ENCODE measurements around the gene TP53TG5. TPM values are rescaled to one million over a fixed set of nuclear protein-coding genes. Genes with fewer than 3 reads are reported as not detected.
A peak's percentile ranks its signal among the peaks of the same experiment; 100 is the strongest.

Gene TP53TG5
- 1 to 10 TPM in 6 of 8 experiments, under 1 TPM in 2; 0.81 to 1.8 (median 1.3) TPM for total RNA-seq

- no peaks in the 10 kb centered on the region for H3K4me1 ChIP-seq (replicated peaks in 1 of 2)
- WGBS, 10 experiments: 80 to 100% methylated on average over 1 of the region's 1 CpG; no CpG with 5 or more reads in 8 of the 10 experiments
- no peak within 1 kb of the TSS for H3K27ac ChIP-seq
- ATAC-seq (replicated peaks in 6 of 8): no peak
- in situ Hi-C loops (cut with MboI; ENCODE audit: low pct_unique_long_range_greater_than_20kb in 2 of 9, low sequenced_read_pairs in 9 of 9, unreplicated experiment in 9 of 9): loop anchor here in 1 of 9 experiments (10.0 kb wide), 1 partner anchor 57 kb away; no protein-coding TSS in a partner anchor
- no peak within 1 kb of the TSS for H3K4me3 ChIP-seq
Measured at GRCh38 chr20:45378191-45378590, at the start of gene TP53TG5. TP53TG5 (minus strand) TSS chr20:45378325; CDS start chr20:45378236, 89 bp downstream.

- Histone ChIP-seq H3K4me3 (no peak overlapping the region), H3K27ac (no peak overlapping the region), H3K4me1 (replicated peaks in 1 of 2) (no peaks in the 10 kb centered on the region)
- in situ Hi-C loops (cut with MboI; ENCODE audit: low pct_unique_long_range_greater_than_20kb in 2 of 9, low sequenced_read_pairs in 9 of 9, unreplicated experiment in 9 of 9): loop anchor here in 2 of 9 experiments (25.0 kb wide), 1 partner anchor 115 kb away; the partner anchor contains the start of genes MATN4 (in 2 of the 2) and RBPJL (in 2 of the 2)
- ATAC-seq (replicated peaks in 6 of 8): peak in 1 of 8 experiments; percentile 74
- 40 to 100% (median 90%) methylated on average over 1 to 5 of the region's 14 CpGs; no CpG with 5 or more reads in 3 of the 10 experiments for WGBS, 10 experiments
Measured at GRCh38 chr20:45427236-45428149, 49.4 kb upstream of the TP53TG5 start.

- peak in 3 of 8 experiments; percentile 43 to 83 (median 76) for ATAC-seq (replicated peaks in 6 of 8)
- H3K4me1 ChIP-seq (replicated peaks in 1 of 2): no peaks in the 10 kb centered on the region
- in situ Hi-C loops (cut with MboI; ENCODE audit: low pct_unique_long_range_greater_than_20kb in 2 of 9, low sequenced_read_pairs in 9 of 9, unreplicated experiment in 9 of 9): loop anchor here in 2 of 9 experiments (25.0 kb wide), 1 partner anchor 114 kb away; the partner anchor contains the start of genes MATN4 (in 2 of the 2) and RBPJL (in 2 of the 2)
- no peak overlapping the region for H3K4me3 ChIP-seq
- WGBS, 10 experiments: 67 to 92% (median 73%) methylated on average over 1 to 2 of the region's 5 CpGs; no CpG with 5 or more reads in 6 of the 10 experiments
- no peak overlapping the region for H3K27ac ChIP-seq
Measured at GRCh38 chr20:45426320-45427016, 48.3 kb upstream of the TP53TG5 start.

GRCh38 chr20:45425561-45425960 is 47.4 kb upstream of the TP53TG5 start:
- no peak for ATAC-seq (replicated peaks in 6 of 8)
- H3K4me1 ChIP-seq (replicated peaks in 1 of 2): no peaks in the 10 kb centered on the region
- in situ Hi-C loops (cut with MboI; ENCODE audit: low pct_unique_long_range_greater_than_20kb in 2 of 9, low sequenced_read_pairs in 9 of 9, unreplicated experiment in 9 of 9): loop anchor here in 2 of 9 experiments (25.0 kb wide), 1 partner anchor 113 kb away; the partner anchor contains the start of genes MATN4 (in 2 of the 2) and RBPJL (in 2 of the 2)
- H3K4me3 ChIP-seq: no peak overlapping the region
- WGBS, 10 experiments: 86 to 100% (median 98%) methylated on average over 1 to 5 of the region's 17 CpGs; no CpG with 5 or more reads in 6 of the 10 experiments
- no peak overlapping the region for H3K27ac ChIP-seq

- 100% methylated on average over 1 to 2 of the region's 2 CpGs; no CpG with 5 or more reads in 5 of the 10 experiments for WGBS, 10 experiments
- no peak overlapping the region for H3K4me3 ChIP-seq
- no peaks in the 10 kb centered on the region for H3K4me1 ChIP-seq (replicated peaks in 1 of 2)
- H3K27ac ChIP-seq: no peak overlapping the region
- in situ Hi-C loops (cut with MboI; ENCODE audit: low pct_unique_long_range_greater_than_20kb in 2 of 9, low sequenced_read_pairs in 9 of 9, unreplicated experiment in 9 of 9): no loop called here
- no peak for ATAC-seq (replicated peaks in 6 of 8)
Measured at GRCh38 chr20:45423700-45424099, 45.6 kb upstream of the TP53TG5 start.

DNA sequence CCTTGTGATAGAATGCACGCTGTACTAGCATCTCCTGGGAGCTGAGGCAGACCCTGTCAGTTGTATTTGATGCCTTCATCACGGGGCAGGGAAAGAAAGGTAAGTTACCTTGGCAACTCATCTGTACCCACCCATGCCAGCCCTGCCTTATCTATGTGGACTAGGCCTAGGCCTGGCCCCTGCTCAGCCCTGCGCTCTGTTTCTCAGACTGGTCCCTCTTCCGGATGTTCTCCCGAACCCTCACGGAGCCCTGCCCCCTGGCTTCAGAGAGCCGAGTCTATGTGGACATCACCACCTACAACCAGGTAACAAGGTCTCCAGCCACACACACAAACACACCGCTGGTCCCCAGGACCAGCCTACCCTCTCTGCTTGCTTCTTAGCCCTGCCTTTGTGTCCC is 42.0 kb upstream of the TP53TG5 start:
- H3K4me3 ChIP-seq: no peak overlapping the region
- H3K4me1 ChIP-seq (replicated peaks in 1 of 2): peaks cover 4 to 9% of the 10 kb centered on the region in 2 donors
- ATAC-seq (replicated peaks in 6 of 8): no peak
- no peak overlapping the region for H3K27ac ChIP-seq
- 83 to 100% (median 96%) methylated on average over 1 to 6 of the region's 8 CpGs; no CpG with 5 or more reads in 4 of the 10 experiments for WGBS, 10 experiments
- in situ Hi-C loops (cut with MboI; ENCODE audit: low pct_unique_long_range_greater_than_20kb in 2 of 9, low sequenced_read_pairs in 9 of 9, unreplicated experiment in 9 of 9): no loop called here

GRCh38 chr20:45419188-45420091 is 41.3 kb upstream of the TP53TG5 start:
- Histone ChIP-seq H3K27ac (no peak overlapping the region), H3K4me1 (replicated peaks in 1 of 2) (peaks cover 4 to 9% of the 10 kb centered on the region in 2 donors), H3K4me3 (no peak overlapping the region)
- peak in 6 of 8 experiments; percentile 24 to 86 (median 66) for ATAC-seq (replicated peaks in 6 of 8)
- in situ Hi-C loops (cut with MboI; ENCODE audit: low pct_unique_long_range_greater_than_20kb in 2 of 9, low sequenced_read_pairs in 9 of 9, unreplicated experiment in 9 of 9): no loop called here
- WGBS, 10 experiments: 0 to 91% (median 78%) methylated on average over 1 to 7 of the region's 17 CpGs; no CpG with 5 or more reads in 2 of the 10 experiments

DNA sequence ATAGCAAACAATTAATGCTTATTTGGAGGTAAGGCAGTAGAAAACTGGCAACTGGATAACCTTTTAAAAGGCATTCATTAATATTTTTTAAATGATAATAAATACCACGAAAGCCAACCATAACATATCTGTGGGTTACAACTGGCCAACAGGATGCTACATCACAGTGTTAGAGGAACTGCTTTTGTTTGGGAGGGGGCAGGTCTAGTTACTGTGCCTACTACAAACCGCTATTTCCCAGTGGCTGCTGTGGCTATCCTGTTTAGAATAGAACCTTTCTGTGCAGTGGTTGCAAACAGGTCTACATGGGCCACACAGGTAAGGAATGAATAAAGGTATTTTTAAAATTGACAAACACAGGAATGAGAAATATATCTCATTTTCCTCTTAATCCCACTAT is 38.8 kb upstream of the TP53TG5 start:
- Histone ChIP-seq H3K27ac (no peak overlapping the region), H3K4me3 (peak overlapping the region; percentile 76 to 96 (median 86)), H3K4me1 (replicated peaks in 1 of 2) (peaks cover 4 to 9% of the 10 kb centered on the region in 2 donors)
- 50 to 100% (median 85%) methylated on average over 1 to 2 of the region's 2 CpGs; no CpG with 5 or more reads in 1 of the 10 experiments for WGBS, 10 experiments
- in situ Hi-C loops (cut with MboI; ENCODE audit: low pct_unique_long_range_greater_than_20kb in 2 of 9, low sequenced_read_pairs in 9 of 9, unreplicated experiment in 9 of 9): no loop called here
- ATAC-seq (replicated peaks in 6 of 8): no peak

DNA sequence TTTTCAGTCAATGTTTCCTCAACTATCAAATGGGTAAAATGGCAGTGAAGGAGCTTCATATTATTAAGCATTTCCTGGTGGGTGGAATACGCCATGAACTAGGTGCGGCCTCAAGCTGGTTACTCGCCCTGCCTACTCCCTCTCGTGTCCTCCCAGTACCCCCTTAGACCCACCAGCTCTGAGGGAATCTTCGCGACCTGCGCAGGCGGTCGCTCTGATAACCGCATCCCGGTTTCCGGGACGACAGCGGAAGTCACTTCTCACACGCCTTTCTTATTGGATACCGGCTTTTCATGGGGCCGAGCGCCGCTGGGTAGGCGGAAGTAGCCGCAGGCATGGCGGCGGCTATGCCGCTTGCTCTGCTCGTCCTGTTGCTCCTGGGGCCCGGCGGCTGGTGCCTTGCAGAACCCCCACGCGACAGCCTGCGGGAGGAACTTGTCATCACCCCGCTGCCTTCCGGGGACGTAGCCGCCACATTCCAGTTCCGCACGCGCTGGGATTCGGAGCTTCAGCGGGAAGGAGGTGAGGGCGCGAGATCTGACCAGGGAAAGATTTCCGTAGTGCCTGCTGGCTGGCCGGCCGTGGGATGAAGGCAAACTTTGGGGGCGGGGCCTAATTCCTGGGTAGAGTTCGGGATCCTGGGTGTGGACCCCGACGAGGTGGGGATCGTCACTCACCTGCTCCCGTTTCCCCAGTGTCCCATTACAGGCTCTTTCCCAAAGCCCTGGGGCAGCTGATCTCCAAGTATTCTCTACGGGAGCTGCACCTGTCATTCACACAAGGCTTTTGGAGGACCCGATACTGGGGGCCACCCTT is 37.9 kb upstream of the TP53TG5 start, which contains the start of gene PIGT:
PIGT (plus strand) TSS at position 320 of the 816 bp plus-strand sequence; CDS start at position 336, 16 bp downstream.
- WGBS, 10 experiments: 0 to 2% (median 0%) methylated on average over 1 to 32 of the region's 52 CpGs; no CpG with 5 or more reads in 3 of the 10 experiments
- peak within 1 kb of the TSS; percentile 19 to 36 for H3K27ac ChIP-seq
- in situ Hi-C loops (cut with MboI; ENCODE audit: low pct_unique_long_range_greater_than_20kb in 2 of 9, low sequenced_read_pairs in 9 of 9, unreplicated experiment in 9 of 9): no loop called here
- ATAC-seq (replicated peaks in 6 of 8): peak; percentile 63 to 99 (median 97)
- peak within 1 kb of the TSS; percentile 76 to 96 (median 86) for H3K4me3 ChIP-seq
- H3K4me1 ChIP-seq (replicated peaks in 1 of 2): peaks cover 4 to 9% of the 10 kb centered on the region in 2 donors

- in situ Hi-C loops (cut with MboI; ENCODE audit: low pct_unique_long_range_greater_than_20kb in 2 of 9, low sequenced_read_pairs in 9 of 9, unreplicated experiment in 9 of 9): no loop called here
- no peak overlapping the region for H3K27ac ChIP-seq
- WGBS, 10 experiments: 60 to 80% (median 69%) methylated on average over 1 to 3 of the region's 3 CpGs; no CpG with 5 or more reads in 4 of the 10 experiments
- no peak overlapping the region for H3K4me3 ChIP-seq
- ATAC-seq (replicated peaks in 6 of 8): no peak
- peaks cover 4 to 9% of the 10 kb centered on the region in 2 donors for H3K4me1 ChIP-seq (replicated peaks in 1 of 2)
Measured at GRCh38 chr20:45413479-45413878, 35.4 kb upstream of the TP53TG5 start.

DNA sequence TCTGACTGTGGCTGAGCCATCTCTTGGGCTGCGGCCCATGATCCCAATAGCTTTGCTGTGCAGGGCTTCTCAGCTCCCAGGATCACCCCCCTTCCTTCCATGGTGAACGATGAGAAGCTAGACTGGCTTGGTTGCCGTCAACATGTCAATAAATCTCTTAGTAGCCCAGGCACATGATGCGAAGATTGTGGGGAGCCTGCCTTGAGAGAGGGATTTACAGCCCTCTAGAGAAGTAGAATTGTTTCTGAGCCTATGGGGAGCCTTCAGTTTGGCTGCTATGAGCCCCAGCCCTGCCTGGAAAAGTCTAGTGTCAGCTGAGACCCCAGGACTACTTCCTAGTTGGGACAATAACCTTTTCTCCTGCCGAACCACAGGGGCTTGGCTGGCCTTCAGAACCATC is 34.5 kb upstream of the TP53TG5 start:
- no peak for ATAC-seq (replicated peaks in 6 of 8)
- H3K4me1 ChIP-seq (replicated peaks in 1 of 2): peaks cover 7 to 14% of the 10 kb centered on the region in 2 donors
- no peak overlapping the region for H3K27ac ChIP-seq
- 20 to 90% (median 55%) methylated on average over 1 to 4 of the region's 5 CpGs; no CpG with 5 or more reads in 1 of the 10 experiments for WGBS, 10 experiments
- no peak overlapping the region for H3K4me3 ChIP-seq
- in situ Hi-C loops (cut with MboI; ENCODE audit: low pct_unique_long_range_greater_than_20kb in 2 of 9, low sequenced_read_pairs in 9 of 9, unreplicated experiment in 9 of 9): no loop called here

Data from motor neuron (in vitro differentiated cells).